GM20000 (cell line): ENCODE results near the gene ARHGAP30.

ENCODE experiments used
- DNase-seq: peaks from one replicate; pipeline ENCODE4 v3.0.0; 2012; ENCODE audit warnings: low spot score
- CTCF ChIP-seq: IDR thresholded peaks from 2 replicates; pipeline ENCODE4 v1.5.1; 2012; ENCODE audit warnings: mild to moderate bottlenecking, control low read depth; ENCODE audit errors: extremely low read depth, missing control alignments

The ARHGAP30 gene

GRCh38 chr1:161096015-161096414, 26.3 kb upstream of the ARHGAP30 start:
- TF ChIP-seq CTCF = no peak
- peak; percentile 80 for DNase-seq

GRCh38 chr1:161095230-161095629, 25.5 kb upstream of the ARHGAP30 start:
- no peak for TF ChIP-seq CTCF
- no peak for DNase-seq

DNA sequence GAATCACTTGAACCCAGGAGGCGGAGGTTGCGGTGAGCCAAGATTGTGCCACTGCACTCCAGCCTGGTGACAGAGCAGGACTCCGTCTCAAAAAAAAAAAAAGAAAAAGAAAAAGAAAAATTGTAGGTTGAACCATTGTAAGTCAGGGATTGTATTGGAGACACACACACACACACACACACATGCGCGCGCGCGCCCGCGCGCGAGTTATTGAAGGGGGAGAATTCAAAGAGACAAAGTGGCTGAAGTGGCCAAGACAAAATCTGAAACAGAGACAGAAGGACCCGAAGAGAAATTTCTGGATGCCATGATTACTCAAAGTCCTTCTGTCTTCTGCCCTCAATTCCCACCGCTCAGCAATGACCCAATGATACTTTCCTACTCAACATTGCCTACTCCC, 24.8 kb upstream of the ARHGAP30 start:
- no peak for DNase-seq
- TF ChIP-seq CTCF = no peak

DNA sequence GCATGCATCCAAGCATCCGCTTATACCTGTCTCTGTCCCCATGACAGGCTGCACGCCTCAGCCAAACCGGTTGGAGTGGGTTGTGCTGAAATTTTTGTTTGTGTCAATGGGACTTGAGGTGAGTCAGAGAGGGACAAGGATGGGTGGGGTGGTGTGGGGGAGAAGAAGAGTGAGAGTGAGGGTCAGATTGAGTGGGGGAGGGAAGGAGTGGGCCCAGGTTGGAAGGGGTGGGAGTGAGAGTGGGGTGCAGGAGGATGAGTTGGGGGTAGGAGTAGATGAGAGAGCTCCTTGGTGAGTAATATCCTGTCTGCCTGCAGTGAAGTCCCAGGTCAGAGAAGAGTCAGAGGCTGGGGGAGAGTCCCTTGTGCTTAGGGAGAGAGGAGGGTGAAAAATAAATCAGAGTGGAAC, 22.9 kb upstream of the ARHGAP30 start:
- TF ChIP-seq CTCF = no peak
- peak; percentile 68 for DNase-seq

- no peak for DNase-seq
- TF ChIP-seq CTCF = no peak
These were observed 22.3 kb upstream of the ARHGAP30 start for GRCh38 chr1:161091796-161092507.

- no peak for DNase-seq
- no peak for TF ChIP-seq CTCF
These were observed 21.4 kb upstream of the ARHGAP30 start for GRCh38 chr1:161091093-161091492.

DNA sequence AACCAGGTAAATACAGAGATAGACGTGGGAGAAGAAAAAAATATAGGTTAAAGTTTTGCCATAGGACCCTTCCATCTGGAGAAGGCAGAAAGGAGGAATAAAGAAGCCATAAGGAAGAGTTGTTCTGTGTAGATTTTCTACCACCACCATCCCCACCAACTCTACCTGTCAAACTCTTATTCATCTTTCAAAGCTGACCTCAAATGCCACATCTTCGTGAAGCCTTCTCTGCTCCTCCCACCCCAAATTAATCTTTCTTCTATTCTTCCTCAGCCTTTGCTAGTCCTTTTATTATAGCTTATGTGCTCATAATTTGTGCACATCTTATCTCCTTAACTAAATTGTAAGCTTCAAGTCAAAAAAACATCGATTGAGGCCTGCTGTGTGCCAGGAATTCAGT, 20.9 kb upstream of the ARHGAP30 start:
- DNase-seq = no peak
- TF ChIP-seq CTCF = no peak
